Right atrium auricular region (tissue), 2 donors: Measurements from ENCODE around the gene AKAP13. TPM values are rescaled to one million over a fixed set of nuclear protein-coding genes. Genes with fewer than 3 reads are reported as not detected.

ENCODE experiments used
- DNase-seq: peaks from one replicate; pipeline ENCODE4 v3.0.0-alpha.2; 2019; ENCODE audit warnings: low spot score
- H3K27ac ChIP-seq, 2 donors: fragments of 200-600 bp; sonication (generic); 1 replicate in 1 of 2; 2 replicates in 1 of 2; pipeline ENCODE4 v1.5.1; 2016 to 2019
- H3K27me3 ChIP-seq, 2 donors: fragments of 200-600 bp; sonication (generic); one replicate each; pipeline versions ENCODE4 v1.5.1 to v1.6.0; 2017 to 2019
- H3K36me3 ChIP-seq: fragments of 200-600 bp; sonication (generic); one replicate; pipeline ENCODE4 v1.5.1; 2016
- H3K4me1 ChIP-seq, 2 donors: fragments of 200-600 bp; sonication (generic); one replicate each; pipeline versions ENCODE4 v1.5.1 to v1.6.0; 2017 to 2019
- H3K4me3 ChIP-seq, 2 donors: fragments of 200-600 bp; sonication (generic); 1 replicate in 1 of 2; 2 replicates in 1 of 2; pipeline ENCODE4 v1.5.1; 2017 to 2019; ENCODE audit warnings: mild to moderate bottlenecking in 1 of 2, moderate library complexity in 1 of 2
- H3K9me3 ChIP-seq, 2 donors: fragments of 200-600 bp; sonication (generic); one replicate each; pipeline ENCODE4 v1.5.1; 2019
- total RNA-seq, 2 donors: library from RNA; depleted of rRNA; stranded (reverse); fragments of >200 nt; gene quantifications; one replicate each; pipeline ENCODE4 v1.1.0, GENCODE V29; 2016
- TF ChIP-seq, protein P1 (sequence below), 2 donors: fragments of 200-600 bp; sonication (generic); IDR thresholded peaks; one replicate each; pipeline ENCODE4 v1.5.1; 2019; ENCODE audit warnings: antibody characterized with exemption in 2 of 2

AKAP13 gene
- total RNA-seq, 2 donors from 2014 or later: 293 to 339 TPM

DNA sequence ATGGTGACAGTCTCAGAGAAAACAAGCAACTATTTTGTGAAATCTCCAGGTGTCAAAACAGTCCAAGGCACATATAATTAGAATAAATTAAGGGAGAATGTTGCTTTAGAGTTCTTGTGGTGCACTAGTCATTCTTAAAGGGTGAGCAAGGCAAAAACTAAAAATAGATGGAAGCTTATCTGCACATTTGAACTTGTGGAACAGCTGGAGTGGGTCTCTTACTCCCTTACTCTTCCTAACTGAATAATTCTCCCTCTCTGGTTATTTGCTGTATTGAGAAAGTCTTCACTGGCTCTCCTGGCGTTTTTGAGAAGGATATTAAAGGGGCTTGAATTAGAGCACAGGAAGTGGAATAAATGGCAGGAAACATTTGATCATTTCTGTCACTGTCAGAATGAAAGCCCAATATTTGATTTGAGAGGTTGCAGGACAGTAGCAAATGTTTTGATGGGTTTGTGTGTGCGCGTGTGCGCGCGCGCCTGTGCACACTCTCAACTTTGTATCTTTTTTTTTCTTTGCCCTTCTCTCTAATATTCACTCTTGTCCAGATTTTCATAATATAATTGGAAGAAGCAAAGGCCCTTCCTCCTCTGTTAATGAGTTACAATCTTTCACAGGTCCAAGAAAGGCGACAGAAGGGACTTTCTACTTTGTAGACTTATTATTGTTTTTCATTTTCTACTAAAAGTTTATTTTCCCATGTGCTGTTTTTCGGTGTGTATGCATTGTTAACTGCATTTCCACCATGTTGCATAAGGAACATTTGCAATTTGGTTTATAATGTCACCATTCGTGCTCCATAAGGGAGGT lies 40.9 kb downstream of the AKAP13 start:
- peaks cover 0 to 51% of the 10 kb centered on the region in 2 donors for H3K4me1 ChIP-seq

DNA sequence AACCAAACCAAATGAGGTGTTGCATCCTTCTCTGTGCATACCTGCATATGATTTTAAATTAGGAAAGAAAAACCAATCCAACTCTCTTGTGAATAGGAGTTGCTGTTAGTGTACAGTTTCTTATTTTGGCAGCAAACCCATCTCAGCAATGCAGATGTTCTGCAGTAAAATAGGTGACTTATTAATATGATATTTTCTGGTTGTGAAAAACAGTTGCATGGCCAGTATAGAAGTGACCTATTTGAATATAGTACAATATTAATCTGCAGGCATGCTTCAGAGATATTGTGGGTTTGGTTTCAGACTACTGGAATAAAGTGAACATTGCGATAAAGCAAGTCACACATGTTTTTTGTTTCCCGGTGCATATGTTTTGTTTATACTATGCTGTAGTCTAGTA lies 42.2 kb downstream of the AKAP13 start:
- DNase-seq: no peak
- H3K9me3 ChIP-seq: no peaks in the 10 kb centered on the region
- TF ChIP-seq, protein P1, sequence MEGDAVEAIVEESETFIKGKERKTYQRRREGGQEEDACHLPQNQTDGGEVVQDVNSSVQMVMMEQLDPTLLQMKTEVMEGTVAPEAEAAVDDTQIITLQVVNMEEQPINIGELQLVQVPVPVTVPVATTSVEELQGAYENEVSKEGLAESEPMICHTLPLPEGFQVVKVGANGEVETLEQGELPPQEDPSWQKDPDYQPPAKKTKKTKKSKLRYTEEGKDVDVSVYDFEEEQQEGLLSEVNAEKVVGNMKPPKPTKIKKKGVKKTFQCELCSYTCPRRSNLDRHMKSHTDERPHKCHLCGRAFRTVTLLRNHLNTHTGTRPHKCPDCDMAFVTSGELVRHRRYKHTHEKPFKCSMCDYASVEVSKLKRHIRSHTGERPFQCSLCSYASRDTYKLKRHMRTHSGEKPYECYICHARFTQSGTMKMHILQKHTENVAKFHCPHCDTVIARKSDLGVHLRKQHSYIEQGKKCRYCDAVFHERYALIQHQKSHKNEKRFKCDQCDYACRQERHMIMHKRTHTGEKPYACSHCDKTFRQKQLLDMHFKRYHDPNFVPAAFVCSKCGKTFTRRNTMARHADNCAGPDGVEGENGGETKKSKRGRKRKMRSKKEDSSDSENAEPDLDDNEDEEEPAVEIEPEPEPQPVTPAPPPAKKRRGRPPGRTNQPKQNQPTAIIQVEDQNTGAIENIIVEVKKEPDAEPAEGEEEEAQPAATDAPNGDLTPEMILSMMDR (IDR thresholded peaks at IDR 0.05): no peak
- no peak overlapping the region for H3K27ac ChIP-seq
- H3K36me3 ChIP-seq: no peaks in the 10 kb centered on the region
- H3K4me3 ChIP-seq: no peak overlapping the region
- peaks cover 0 to 46% of the 10 kb centered on the region in 2 donors for H3K4me1 ChIP-seq
- no peaks in the 10 kb centered on the region for H3K27me3 ChIP-seq

More for the DNA sequence above, 40.9 kb downstream of the AKAP13 start:
- Histone ChIP-seq H3K27me3 (no peaks in the 10 kb centered on the region), H3K36me3 (no peaks in the 10 kb centered on the region), H3K27ac (peak overlapping the region in 1 of 2 donors; percentile 58), H3K9me3 (no peaks in the 10 kb centered on the region), H3K4me3 (no peak overlapping the region)
- no peak for DNase-seq
- TF ChIP-seq, protein P1 (IDR thresholded peaks at IDR 0.05): no peak

DNA sequence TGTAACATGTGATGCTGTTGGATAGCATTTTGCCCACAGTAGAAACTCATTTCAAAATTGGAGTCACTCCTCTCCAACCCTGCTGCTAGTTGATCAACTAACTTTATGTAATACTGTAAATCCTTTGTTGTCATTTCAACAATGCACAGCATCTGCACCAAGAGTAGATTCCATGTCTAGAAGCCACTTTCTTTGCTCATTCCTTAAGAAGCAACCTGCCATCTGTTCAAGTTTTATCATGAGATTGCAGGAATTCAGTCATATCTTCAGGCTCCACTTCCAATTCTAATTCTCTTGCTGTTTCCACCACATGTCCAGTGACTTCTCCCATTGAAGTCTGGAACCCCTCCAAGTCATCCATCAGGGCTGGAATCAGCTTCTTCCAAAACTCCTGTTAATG lies 42.9 kb downstream of the AKAP13 start:
- H3K4me1 ChIP-seq: peaks cover 0 to 52% of the 10 kb centered on the region in 2 donors
- H3K36me3 ChIP-seq: no peaks in the 10 kb centered on the region
- TF ChIP-seq, protein P1 (IDR thresholded peaks at IDR 0.05): no peak
- H3K9me3 ChIP-seq: no peaks in the 10 kb centered on the region
- H3K27me3 ChIP-seq: no peaks in the 10 kb centered on the region
- H3K4me3 ChIP-seq: no peak overlapping the region
- H3K27ac ChIP-seq: no peak overlapping the region
- DNase-seq: no peak

DNA sequence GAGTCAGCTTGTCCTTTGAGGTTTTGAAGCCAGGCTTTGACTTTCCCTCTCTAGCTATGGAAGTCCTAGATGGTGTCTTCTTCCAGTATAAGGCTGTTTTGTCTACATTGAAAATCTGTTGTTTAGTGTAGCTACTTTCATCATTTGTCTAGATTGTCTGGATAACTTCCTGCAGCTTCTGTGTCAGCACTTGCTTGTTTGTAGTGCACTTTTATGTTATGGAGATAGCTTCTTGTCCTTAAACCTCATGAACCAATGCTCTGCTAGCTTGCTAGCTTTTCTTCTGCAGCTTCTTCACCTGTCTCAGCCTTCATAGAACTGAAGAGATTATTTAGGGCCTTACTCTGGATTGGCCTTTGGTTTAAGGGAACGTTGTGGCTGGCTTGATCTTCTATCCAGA lies 43.8 kb downstream of the AKAP13 start:
- no peaks in the 10 kb centered on the region for H3K9me3 ChIP-seq
- TF ChIP-seq, protein P1 (IDR thresholded peaks at IDR 0.05): no peak
- peaks cover 0 to 61% of the 10 kb centered on the region in 2 donors for H3K4me1 ChIP-seq
- DNase-seq: no peak
- no peaks in the 10 kb centered on the region for H3K36me3 ChIP-seq
- H3K27ac ChIP-seq: no peak overlapping the region
- no peak overlapping the region for H3K4me3 ChIP-seq
- H3K27me3 ChIP-seq: no peaks in the 10 kb centered on the region

DNA sequence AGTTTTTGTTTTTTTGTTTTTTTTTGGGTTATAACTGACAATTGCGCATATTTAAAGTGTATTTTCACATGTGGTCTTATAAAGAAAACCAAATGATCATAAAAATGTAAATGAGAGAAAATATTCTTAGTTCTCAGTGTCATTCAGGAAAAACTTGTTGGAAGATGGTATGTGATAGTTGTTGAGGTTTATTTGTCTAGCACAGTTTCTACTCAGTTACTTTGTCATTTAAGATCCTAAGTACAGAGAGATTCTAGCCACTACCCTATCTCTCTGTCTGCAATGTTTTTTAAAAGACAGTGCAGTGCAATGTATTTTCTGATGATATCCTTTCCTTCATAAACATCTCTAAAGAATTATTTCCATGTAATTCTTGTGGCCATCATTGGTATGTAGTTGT lies 46.1 kb downstream of the AKAP13 start:
- Histone ChIP-seq H3K4me3 (no peak overlapping the region), H3K9me3 (no peaks in the 10 kb centered on the region), H3K36me3 (no peaks in the 10 kb centered on the region), H3K27ac (no peak overlapping the region), H3K27me3 (no peaks in the 10 kb centered on the region), H3K4me1 (peaks cover 0 to 56% of the 10 kb centered on the region in 2 donors)
- TF ChIP-seq, protein P1 (IDR thresholded peaks at IDR 0.05): no peak
- no peak for DNase-seq
